GM19193 (cell line): Measurements from ENCODE around the gene POLD1.

Experiments used
- POLR2A ChIP-seq: IDR thresholded peaks from 4 replicates; pipeline ENCODE4 v1.6.1; 2011; ENCODE audit not compliant: insufficient read depth, insufficient read length; ENCODE audit errors: extremely low read depth

Gene POLD1

DNA sequence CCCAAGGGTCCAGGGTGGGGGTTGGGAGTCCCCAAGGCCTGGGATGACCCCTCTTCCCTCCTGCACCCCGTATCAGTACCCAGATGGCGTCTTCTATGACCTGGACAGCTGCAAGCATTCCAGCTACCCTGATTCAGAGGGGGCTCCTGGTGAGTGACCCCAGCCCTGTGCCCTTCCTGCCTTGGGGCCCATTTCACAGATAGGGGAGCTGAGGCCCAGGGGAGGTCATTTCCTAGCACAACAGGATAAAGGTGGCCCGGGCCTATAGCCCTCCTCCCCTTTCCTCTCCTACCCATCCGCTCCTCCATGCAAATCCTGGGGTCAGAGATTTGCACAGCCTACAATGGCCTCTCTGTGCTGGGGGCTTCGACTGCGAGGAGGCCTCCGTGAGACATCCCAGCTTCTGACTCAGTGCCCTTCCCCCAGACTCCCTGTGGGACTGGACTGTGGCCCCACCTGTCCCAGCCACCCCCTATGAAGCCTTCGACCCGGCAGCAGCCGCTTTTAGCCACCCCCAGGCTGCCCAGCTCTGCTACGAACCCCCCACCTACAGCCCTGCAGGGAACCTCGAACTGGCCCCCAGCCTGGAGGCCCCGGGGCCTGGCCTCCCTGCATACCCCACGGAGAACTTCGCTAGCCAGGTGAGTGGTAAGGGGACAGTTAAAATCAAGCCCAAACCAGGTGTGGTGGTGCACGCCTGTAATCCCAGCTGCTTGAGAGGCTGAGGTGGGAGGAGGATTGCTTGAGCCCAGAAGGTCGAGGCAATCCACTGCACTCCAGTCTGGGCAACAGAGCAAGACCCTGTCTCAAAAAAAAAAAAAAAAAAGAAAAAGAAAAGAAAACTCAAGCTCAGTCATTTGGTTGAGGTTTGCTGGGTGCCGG lies 38.5 kb downstream of the POLD1 start:
- no peak for TF ChIP-seq POLR2A

- TF ChIP-seq POLR2A: no peak
These were observed 39.3 kb downstream of the POLD1 start for GRCh38 chr19:50423279-50424113.

DNA sequence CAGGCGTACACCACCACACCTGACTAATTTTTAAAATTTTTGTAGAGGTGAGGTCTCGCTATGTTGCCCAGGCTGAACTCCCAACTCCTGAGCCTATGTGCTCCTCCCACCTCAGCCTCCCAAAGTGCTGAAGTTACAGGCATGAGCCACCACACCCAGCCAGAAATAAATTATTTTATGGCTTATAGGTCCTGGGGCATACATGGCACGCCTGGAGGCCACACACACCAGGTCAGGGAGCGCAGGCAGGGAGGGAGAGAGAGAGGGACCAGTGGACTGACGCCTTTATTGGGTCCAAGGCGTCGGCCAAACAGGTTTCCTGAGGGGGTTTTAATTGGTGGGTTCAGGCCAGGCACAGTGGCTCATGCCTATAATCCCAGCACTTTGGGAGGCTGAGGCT lies 41.4 kb downstream of the POLD1 start:
- TF ChIP-seq POLR2A: no peak

DNA sequence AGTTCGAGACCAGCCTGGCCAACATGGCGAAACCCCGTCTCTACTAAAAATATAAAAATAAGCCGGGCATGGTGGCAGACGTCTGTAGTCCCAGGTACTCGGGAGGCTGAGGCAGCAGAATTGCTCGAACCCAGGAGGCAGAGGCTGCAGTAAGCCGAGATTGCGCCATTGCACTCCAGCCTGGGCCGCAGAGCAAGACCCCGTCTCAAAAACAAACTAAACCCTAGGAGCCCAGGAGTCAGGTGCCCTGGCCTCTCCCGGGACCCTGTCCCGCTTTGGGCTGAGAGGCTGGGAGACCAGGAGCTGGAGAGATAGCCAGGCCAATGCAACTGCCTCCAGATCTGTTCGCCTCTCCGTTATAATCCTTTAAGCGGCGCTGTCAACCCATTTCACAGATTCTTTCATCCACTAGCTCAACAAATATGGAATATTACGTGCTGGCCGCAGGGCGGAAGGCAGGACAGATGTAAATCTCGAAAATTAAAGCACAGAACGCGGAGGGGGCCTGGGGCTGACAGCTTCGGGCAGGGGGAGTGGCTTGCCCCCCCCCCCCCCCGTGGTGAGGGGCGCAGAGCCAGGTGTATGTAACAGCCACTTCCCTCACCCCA lies 43.3 kb downstream of the POLD1 start:
- no peak for TF ChIP-seq POLR2A

GRCh38 chr19:50427997-50428425 lies 43.9 kb downstream of the POLD1 start:
- TF ChIP-seq POLR2A: peak; percentile 12

- no peak for TF ChIP-seq POLR2A
These were observed 44.8 kb downstream of the POLD1 start for GRCh38 chr19:50428772-50429463.

DNA sequence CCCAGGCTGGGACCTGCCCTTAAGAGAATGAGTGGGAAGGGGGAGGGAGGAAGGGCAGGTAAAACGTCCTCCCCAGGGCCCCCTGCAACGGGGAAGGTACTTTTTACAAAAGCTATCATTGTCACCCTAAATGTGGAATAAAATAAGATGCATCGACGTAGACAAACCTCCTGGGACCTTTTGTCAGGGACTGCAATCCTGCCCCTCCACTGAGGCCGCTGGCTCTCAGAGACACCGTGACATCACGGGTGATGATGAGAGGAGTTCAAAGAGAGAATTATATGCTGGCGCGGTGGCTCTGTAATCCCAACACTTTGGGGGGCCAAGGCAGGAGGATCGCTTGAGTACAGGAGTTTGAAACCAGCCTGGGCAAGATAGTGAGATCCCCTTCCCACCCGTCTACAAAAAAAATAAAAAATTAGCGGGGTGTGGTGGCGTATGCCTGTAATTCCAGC lies 46.8 kb downstream of the POLD1 start:
- no peak for TF ChIP-seq POLR2A

DNA sequence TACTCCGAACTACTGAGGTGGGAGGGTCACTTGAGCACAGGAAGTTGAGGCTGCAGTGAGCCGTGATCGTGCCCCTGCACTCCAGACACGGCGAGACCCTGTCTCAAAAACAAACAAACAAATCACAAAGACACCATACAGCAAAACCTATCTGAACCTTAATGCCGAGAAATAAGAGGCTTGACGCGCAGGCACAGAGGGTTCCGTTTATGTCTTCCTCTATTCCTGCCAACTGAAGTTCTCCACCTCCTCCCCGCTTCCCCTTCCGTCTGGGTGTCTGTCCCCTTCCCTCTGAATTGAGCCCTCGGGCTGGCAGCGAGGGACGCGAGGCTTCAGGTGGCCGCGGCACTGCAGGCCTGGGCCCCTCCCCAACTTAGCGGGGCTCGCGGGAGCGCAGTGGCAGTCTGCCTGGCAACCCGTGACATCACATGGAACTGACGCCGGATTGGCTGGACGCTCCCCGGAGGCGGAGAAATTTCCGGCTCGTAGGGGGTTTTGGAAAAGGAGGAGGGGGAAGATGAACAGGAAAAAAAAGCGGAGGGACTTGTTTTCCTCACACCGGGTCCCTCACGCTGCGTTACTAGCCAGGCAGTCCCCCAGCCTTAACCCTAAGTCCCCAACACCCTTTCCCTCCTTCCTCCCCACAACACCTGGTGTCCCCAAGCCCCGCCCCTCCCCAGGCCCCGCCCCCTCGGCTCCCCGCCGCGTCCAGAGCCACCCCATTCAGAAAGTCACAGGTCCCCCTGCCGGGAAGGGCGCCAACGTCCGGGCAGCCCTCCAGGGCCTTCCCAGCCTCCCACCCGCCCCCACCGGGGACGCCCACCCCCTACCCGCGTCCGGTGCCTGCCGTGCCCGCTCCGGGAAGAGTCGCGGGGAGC lies 47.4 kb downstream of the POLD1 start:
- TF ChIP-seq POLR2A: peak; percentile 57

- TF ChIP-seq POLR2A: peak; percentile 16
These were observed 48.3 kb downstream of the POLD1 start, which contains the start of gene MYBPC2 for GRCh38 chr19:50432221-50433028. MYBPC2 (plus strand) TSS chr19:50432892; CDS start chr19:50432954, 62 bp downstream.

- TF ChIP-seq POLR2A: no peak
These were observed 49.3 kb downstream of the POLD1 start for GRCh38 chr19:50433201-50434180.

DNA sequence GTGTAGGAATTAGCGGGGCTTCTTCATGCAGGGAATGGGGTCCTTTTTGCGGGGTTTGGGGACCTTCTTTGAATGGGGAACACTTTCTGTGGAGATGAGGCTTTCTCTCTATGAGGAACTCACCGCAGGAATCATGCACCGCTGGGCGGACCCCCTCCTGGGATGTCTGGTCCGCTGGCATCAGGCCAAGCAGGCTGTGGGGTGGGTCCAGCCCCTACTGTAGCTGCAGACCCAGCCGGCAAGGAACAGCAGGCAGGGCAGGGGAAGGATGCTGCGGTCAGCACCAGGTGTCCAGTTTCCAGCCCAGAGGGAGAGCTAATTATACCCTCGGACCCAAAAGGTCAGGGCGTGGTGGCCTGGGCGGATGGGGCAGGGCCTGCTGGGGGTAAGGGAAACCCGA lies 50.4 kb downstream of the POLD1 start:
- TF ChIP-seq POLR2A: no peak

DNA sequence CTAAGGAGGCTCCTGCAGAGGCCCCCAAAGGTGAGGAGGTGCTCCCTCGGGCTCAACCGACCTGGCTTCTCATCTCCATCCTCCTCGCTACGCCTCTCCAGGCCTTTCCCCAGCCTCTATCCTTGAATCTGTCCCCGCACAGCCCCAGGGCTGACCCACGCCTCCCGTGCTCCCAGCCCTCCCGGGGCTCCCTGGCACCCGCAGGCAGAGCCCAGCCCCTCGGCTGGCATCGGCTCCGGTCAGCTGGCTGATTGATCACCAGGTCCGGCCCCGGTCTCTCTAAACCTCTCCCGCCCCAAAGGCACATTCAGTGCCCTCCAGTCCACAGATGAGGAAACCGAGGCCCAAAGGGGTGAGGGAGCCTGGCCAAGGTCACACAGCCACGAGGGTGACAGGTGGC lies 51.1 kb downstream of the POLD1 start:
- TF ChIP-seq POLR2A: no peak
